Stimulated activated CD4-positive, alpha-beta T cell treated with anti-CD3 and anti-CD28 coated beads, Interleukin-1b, Interleukin-23, amount 100 ng/mL, for 1 hour (primary cell): ENCODE results near the gene BEAN1.
A peak's percentile ranks its signal among the peaks of the same experiment; 100 is the strongest.

Experiments used
- DNase-seq, 2 donors: peaks; one replicate each; pipeline ENCODE4 v3.0.0-alpha.2; 2020; ENCODE audit warnings: low read depth in 2 of 2

Gene BEAN1

DNA sequence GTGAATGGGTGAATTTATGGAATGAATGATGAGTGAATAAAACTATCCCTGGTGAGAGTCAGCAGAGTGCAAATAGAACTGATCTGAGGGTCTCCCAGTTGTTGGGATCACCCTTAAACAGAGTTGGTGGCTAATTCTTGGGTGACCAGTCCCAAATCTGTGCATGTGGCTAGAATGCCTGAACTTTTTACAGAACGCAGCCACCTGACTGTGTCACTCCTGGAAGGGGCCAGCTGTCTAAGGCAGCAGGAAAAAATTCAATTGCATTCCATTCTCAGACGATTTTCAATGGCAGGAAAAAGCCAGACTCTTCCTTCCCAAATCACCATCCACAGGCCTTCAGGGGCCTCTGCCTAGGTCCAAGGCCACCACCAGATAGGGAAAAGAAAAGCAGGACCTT lies 43.5 kb downstream of the BEAN1 start:
- no peak for DNase-seq

DNA sequence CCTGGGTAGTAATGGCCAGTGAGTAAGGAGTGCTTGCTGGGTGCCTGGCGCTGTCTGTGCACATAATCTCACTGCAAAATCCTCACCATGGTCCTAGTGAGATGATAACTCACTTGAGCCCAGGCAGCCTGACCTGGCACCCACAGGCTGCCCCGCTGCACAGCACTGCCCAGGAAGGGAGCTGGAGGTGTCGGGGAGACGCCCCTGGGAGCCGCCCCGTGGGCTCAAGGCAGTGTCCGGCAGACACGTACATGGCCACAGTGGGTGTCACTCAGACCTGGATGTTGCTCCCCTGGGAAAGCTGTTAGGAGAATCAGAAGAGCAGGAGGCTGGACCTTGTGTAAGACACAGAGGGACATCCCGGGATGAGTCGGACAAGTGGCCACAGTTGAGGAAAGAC lies 44.2 kb downstream of the BEAN1 start:
- DNase-seq = no peak

DNA sequence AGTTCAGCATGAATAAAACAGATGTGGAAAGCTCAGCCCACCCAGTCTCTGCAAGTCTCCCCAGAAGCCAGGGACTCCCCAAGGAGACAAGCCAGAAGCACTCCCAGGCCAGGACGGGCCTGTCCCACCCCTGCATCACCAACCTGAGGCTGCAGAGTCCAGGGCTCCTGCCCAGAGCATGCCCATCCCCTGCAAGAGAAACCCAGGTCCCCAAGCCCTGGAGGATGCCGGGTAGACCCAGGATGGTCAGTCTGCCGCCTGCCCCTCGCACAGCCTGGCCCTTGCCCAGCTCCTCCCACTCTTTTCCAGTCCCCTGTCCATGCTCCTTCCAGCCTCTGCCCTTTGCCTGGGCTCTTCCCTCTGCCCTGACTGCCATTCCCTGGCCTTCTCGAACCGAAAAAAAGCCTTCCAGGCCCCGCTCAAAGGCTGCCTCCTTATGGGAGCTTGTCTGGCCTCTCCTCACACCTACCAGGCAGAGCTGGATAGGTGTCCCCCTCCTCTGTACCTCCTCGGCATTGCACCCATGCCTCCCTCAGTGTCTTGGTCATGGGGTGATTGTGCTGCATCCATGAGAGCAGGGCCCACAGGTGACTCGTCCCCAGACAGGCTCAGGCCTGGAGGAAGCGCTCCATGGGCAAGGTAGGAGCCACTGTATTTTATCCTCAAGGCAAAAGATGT lies 44.8 kb downstream of the BEAN1 start:
- DNase-seq = no peak

DNA sequence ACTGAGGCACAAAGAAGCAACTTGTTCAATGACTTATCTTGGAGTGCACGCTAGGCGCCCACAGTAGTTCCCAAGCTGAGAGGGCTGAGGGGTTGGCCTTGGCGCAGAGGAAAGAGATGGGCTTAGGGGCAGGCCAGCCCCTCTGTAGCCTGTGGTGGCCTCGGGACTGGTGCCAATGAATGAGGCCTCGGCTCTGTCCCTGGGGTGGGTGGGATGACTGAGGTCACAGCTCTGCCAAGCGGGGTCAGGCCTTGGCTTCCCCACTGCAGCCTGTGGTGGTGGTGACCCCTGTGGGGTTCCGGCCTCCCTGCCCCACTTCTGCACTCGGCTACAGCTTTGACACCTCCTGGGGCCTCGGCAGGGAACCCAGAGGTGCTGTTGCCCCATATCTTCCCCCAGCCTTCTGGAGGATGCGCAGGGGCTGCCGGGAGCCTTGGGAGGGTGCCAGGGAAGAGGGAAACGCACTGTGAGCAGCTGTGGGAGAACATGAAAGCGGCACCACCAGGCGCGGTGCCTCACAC lies 46.0 kb downstream of the BEAN1 start:
- no peak for DNase-seq

DNA sequence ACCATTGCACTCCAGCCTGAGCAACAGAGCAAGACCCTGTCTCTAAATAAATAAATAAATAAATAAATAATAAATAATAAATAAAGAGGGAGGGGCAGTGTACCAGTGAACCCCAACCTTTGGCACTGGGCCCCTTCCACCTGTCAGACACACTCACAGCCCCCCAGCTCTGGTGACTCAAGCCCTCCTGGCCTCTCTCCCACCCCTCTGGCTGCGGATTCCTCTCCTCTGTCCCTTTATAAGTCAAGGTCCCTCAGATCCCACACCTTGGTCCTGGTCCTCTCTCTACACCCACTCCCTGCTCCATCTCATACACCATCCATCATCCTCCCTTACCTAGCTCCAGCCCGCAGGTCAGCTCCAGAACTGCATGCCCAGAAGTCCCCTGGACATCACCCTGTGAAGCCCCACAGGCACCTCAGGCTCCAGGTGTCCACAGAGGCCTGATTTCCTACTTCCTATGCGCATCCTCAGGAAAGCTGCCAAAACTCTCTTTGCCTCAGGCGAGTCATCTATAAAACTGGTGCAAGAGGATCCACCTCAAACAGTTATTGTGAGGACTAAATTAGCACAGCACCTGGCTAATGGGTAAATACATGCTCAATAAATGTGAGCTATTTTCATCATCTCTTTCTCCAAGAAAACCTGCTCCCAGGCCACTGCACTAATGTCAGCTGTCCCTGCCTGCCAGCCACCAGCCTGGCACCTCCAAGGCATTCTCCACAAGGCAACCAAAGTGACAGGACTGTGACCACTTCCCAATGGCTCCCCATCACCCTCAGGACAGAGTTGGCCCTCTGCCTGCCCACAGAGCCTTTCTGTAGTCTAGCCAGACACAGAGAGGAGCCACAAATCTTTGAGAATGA lies 46.8 kb downstream of the BEAN1 start:
- DNase-seq = no peak

DNA sequence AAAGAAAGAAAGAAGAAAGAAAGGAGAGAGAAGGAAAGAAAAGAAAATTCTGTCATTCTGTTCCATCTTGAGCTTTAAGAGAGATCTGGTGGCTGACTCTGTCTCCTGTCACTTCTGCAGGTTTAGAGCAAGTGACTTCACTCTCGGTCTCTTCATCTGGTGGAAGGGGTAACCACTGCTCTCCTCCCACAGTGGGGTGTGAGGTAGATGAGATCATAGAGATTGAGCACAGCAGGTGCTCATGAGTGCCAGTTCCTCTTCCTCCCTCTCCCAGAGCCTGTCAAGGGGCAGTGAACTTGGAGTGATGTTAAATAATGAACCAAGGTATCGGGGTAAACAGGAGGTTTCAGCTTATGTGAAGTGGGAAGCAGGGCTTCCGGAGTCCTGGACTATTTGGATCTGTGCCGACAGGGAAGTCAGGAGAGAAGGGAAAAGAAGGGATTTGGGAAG lies 47.7 kb downstream of the BEAN1 start:
- no peak for DNase-seq

DNA sequence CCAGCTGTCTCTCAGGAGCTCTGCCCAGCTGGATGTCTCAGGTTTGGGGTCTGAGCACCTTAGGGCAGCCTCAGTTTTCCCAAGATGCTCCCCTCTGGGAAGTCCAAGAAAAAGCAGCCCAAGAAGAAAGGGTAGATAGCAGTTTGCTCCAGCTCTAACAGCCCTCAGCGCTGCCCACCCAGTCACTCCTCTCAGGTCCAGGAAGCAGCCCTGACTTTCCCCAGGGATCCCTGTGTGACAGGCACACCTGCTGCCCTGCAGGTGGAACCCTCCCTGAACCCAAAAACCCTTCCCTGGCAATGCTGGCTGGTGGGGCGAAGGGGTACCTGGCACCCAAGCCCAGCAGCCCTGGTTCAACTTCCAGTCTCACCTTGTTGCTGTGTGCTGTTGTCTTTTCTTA lies 48.1 kb downstream of the BEAN1 start:
- no peak for DNase-seq

DNA sequence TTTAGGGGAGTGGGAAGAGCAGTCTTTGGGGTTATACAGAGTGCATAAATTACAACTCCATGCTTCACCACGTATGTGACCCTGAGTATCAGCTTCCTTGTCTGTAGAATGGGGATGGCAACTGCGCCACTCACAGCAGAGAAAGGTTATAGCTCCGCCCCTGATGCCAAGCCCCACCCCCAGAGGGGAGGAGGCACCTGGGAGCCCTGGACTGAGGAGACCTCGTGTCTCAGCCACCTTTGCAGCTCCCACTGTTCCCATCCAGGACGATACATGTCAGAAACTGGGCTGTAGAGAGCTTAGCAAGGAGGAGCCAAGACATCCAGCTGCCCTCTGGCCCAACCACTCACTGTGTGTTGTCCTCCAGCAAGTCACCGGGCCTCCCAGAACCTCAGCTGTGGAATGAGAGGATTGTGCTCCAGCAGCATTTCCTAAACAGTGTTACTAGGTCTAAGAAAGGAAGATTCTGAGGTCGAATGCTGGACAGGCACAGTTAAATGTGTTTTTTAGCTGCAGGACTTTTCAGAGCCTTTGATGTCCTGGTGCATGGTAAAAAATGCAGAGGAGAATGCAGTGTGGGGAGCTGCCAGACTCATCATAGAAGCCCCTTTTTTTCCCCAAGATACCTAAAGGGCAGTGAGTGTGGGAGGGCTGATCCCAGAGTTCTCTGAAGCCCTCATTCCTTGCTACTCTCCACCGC lies 49.4 kb downstream of the BEAN1 start:
- peak in 1 of 2 donors; percentile 37 for DNase-seq

DNA sequence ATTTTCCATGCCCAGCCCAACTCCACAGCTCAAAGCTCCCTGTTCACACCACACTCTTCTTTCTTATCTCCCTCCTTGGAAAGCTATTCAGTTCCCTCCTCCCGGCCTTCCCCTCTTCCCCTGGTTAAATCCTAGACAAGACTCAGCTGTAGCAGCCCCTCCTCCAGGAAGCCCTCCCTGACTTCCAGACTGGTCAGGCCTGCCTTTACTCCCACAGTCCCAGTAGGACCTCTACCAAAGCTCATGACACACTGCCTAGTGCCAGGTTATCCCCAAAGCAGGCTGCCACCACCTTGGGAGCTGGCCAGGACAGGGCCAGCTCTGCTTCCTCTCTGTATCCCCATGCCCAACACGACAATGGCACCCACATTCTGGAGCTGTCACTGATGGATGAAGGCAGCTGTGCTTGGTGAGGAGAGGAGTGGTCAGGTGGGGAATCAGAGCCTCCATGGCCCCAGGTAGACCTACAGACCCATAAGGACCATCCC lies 50.0 kb downstream of the BEAN1 start:
- DNase-seq = no peak

DNA sequence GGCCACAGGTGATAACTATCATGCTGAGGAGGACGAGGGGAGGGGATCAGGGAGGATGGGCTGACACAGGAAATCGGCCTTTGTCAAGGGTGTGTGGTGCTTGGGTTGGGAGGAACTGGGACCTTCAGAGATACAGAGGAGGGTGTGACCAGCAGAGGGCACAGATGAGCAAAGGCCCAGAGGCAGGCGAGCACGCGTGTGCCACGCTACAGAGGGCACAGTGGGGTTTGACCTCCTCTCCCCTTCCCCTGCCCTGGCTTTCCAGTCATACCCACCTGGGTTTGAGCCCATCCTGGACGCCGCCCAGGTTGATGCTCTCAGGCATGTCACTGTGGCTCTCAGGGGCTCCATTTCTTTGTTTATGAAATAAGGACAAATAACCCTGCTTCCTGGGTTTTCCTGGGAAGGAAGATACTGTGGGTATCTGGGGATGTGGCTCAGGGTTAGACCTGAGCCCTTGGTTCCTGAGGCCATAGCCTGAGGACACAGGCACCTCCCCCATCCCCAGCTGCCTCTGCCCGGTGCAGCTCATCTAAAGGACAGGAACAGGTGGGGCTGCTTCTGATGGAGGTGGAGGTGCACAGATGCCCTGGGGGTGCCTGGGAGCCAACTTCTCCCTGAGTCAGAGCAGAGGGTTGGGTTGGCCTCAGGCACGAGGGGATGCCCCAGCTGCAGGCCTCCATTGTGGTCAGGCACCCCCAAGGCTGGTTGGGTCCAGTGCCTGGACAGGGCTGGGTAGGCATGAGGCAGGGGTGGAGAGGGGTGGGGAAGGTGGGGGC lies 51.8 kb downstream of the BEAN1 start:
- DNase-seq = peak; percentile 36 to 65

DNA sequence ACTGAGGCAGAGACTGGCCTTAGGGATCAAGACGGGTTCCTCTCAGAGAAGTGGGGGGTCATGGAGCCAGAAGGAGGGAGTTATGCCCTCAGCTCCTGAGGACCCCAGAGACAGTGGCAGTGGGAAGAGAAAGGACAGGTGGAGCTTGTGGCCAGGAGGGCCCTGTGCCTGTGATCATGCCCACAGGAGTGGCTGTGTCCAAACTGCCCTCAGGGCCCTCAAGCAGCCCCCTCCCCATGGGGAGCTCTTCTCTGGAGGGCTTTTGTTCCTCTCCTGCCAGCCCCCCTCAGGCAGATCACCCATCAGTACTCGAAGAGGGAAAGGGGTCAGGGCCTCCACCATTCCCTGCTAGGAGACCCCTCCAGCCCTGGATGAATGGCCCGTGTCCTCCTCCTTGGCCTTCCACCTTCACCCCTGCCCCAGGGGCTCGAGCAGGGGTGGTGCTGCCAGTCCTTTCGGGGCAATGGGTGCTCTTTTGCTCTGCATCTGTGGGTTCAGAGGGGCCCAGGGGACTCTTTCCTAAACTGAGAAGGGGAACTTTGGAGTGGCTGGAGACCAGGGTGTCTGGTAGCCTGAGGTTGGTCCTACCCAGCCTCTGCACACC lies 52.7 kb downstream of the BEAN1 start:
- no peak for DNase-seq

DNA sequence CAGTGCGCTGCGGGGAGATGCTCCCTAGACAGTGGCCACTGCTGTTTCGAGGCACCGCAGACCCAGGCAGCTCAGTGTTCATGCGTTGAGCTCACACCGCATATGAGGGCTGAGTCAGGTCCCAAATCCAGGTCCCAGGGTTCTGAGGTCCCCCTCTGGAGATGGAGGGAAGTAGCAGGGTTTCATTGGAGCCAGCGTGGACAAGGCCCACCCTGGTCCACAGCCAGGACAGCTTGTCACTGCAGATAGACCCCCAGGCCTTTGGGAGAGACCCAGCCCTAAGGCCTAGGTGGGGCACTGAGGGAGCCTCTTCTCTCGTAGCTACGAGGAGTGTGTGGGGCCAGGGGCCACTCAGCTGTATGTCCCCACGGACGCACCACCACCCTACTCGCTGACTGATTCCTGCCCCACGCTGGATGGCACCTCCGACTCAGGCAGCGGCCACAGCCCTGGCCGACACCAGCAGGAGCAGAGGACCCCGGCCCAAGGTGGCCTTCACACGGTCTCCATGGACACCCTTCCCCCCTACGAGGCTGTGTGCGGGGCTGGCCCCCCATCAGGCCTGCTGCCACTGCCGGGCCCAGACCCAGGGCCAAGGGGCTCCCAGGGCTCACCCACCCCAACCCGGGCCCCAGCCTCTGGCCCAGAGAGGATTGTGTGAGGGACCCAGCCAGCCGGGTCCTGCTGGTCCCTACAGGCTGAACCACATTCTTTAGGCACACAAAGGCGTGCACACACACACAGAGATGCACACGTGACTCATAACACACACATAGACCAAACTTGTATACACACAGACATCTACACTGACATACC lies 53.4 kb downstream of the BEAN1 start:
- DNase-seq = no peak

DNA sequence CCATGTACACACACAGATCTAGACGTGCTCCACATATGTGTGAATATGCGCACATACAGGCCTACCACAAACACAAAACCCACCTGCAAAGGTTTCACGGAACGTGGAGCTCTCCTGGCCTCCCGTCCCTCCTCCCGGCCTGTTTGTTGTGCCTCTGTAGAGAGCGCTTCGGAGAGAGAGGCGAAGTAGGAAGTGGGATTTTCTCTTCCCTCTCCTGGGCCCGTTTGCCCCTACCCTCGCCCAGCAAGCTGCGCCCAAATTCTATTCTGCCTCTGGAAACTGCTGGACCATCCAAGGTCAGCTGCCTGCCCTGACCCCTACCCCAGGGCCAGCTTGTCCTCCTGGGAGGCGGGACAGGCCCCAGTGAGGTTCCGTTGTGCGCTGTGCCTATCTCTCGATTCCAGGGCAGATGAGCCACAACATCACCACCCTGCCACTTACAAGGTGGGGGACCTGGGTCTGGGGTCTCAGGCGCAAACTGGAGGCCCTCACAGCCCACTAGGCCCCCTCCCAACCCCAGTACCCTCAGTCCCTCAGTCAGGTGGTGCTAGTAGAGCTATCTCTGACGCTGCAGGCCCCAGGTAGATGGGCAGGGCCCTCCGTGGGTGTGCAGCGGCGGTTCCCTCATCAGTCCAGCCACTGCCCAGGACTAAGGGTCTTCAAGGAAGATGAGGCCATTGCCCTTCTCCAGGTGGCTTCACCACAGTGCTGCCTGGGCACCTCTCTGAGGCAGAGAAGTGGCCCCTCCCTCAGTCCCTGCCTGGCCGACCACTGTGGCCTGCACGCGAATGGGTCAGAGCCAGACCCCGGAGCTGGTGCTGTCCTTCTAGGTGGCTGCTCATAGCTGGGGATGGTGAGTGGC lies 54.2 kb downstream of the BEAN1 start:
- no peak for DNase-seq

DNA sequence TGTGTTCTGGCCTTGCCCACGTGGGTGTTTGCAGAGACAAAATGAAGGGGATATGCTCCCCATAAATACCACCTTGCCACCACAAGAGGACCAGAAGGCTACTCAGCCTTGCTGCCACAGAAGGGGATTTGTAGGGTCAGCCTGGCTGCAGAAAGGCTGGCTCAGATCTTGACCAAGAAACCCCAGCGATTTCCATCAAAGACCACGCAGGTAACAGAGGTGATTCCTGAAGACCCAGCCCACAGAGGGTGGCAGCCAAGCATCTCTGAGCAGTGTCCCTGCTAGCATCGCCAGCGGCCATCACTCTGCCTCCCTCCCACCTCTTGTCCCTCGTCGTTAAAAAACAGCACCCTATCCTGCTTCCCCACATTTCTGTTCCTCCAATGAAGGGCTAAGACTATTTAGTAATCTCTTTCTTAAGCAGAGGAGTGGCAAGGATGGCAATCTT lies 54.9 kb downstream of the BEAN1 start:
- no peak for DNase-seq

DNA sequence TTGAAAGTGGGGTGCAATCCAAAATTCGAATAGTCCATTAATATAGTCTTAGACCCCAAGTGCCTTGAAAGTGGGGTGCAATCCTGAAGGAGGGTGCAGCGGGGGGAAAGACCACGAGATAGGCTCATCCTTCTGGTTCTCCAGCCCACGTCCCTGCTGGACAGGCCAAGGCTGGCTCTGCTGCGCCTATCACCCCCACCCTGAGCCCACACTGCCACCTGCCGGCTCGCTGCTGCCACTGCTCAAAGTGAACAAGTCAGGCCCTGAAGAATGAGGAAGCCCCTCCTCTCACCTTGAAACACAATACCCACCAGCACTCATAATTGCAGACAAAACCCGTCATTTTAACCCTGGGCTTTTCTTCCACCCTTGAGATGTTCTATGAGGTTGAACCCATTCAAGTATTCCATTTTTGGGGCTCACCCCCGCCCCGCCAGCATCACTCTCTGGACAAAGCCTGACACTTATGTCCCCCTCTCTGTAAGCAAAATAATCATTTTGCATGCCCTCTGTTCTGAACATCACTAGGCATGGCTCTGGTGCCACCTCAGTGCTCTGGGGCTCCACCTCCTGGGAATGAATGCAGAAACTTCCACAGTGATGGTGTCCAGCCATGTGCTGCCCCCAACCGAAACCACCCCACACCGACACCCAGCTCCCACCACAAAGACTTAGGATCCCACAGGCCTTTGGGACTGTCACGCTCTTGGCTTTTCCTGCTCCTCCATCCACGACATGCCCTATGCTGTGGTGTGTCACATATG lies 56.8 kb downstream of the BEAN1 start:
- DNase-seq = peak; percentile 23 to 51

DNA sequence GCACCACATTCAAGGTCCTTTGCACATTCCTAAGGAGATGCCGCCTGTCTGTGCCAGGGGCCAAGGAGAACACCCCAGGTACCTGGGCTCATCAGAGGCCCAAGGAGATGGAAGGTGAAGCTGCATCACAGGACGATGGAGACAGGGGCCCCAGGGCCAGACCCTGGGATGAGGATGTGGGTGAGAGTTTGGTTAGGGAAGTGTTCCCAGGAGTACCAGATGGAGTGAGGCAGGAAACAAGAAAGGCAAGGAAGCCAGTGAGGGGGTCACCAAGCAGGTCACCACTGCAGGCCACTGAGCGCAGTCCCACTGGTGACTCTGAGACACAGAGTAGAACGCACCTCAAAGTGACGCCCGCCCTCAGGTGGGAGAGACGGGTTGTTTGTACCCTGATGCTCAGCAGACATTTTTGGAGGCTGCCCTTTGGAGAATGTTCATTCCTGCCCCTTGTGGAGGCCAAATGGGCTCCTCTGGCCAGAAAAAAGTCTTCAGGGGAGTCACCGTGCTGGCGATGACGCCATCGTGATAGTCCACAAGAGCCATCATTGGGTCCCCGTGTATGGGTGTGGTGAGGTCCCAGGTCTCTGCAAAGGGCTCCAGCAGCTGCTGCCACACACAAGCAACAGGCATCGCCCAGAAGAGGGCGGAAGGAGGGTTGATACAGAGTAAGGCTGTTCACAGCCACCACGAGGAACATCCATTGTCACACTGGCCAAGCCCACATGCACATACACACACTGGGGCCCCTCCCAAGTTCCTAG lies 57.5 kb downstream of the BEAN1 start:
- DNase-seq = no peak

DNA sequence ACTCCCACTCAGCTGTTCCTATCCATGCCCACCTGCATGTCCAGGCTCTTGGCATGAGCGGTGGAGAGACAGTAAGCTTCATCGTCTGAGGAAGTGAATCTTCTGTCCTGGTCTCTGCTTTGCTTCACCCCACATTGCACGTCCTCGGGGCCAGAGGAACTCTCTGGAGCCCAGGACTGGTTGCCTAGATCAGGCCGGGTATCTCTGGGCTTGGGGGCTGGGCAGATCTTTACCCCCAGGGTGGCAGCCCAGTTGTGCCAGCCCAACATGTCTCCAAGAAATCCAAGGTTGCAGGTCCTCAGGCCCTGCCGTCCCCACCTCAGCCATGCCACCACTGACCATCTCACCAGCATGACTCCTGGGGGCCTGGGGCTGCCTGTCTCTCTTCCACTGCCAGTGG lies 58.3 kb downstream of the BEAN1 start:
- DNase-seq = no peak
